ENCODE results near the gene PCGF2.
"Not testable (repeated sequence)": the region's sequence is repeated elsewhere in the genome, so short reads cannot be mapped to it uniquely, and the experiment has no call there.

PCGF2 gene

GRCh38 chr17:38748149-38748891 lies at the start of gene PCGF2:
PCGF2 (minus strand) TSS chr17:38748336; CDS start chr17:38740402, 7,934 bp downstream.
- FAIRE-seq, result no peak

- FAIRE-seq, result no peak
Observed at GRCh38 chr17:38797828-38798227, 49.7 kb upstream of the PCGF2 start.

GRCh38 chr17:38797158-38797490 lies 49.0 kb upstream of the PCGF2 start:
- no peak for FAIRE-seq

GRCh38 chr17:38796451-38797157 lies 48.5 kb upstream of the PCGF2 start:
- FAIRE-seq, result no peak

GRCh38 chr17:38794221-38794620 lies 46.1 kb upstream of the PCGF2 start:
- no peak for FAIRE-seq

- no peak for FAIRE-seq
Observed at GRCh38 chr17:38791162-38791561, 43.0 kb upstream of the PCGF2 start.

GRCh38 chr17:38790148-38790707 lies 42.1 kb upstream of the PCGF2 start:
- FAIRE-seq, result not testable (repeated sequence)

- no peak for FAIRE-seq
Observed at GRCh38 chr17:38789185-38789584, 41.0 kb upstream of the PCGF2 start.

- FAIRE-seq, result not testable (repeated sequence)
Observed at GRCh38 chr17:38787999-38788398, 39.9 kb upstream of the PCGF2 start.

GRCh38 chr17:38786372-38786771 lies 38.2 kb upstream of the PCGF2 start:
- no peak for FAIRE-seq

- no peak for FAIRE-seq
Observed at GRCh38 chr17:38783227-38783626, 35.1 kb upstream of the PCGF2 start.

- FAIRE-seq, result no peak
Observed at GRCh38 chr17:38779965-38780752, 32.0 kb upstream of the PCGF2 start.

- FAIRE-seq, result no peak
Observed at GRCh38 chr17:38777641-38778250, 29.6 kb upstream of the PCGF2 start.

- no peak for FAIRE-seq
Observed at GRCh38 chr17:38773258-38773657, 25.1 kb upstream of the PCGF2 start.

- no peak for FAIRE-seq
Observed at GRCh38 chr17:38768417-38768816, 20.3 kb upstream of the PCGF2 start.

GRCh38 chr17:38766341-38766740 lies 18.2 kb upstream of the PCGF2 start:
- FAIRE-seq, result no peak

GRCh38 chr17:38762231-38762630 lies 14.1 kb upstream of the PCGF2 start:
- no peak for FAIRE-seq

GRCh38 chr17:38761612-38762011 lies 13.5 kb upstream of the PCGF2 start:
- no peak for FAIRE-seq

GRCh38 chr17:38753071-38753506 lies 5.0 kb upstream of the PCGF2 start:
- FAIRE-seq, result no peak

GRCh38 chr17:38752308-38753070 lies 4.4 kb upstream of the PCGF2 start, which contains the start of gene PSMB3:
PSMB3 (plus strand) TSS chr17:38752741; CDS start chr17:38752827, 86 bp downstream.
- no peak for FAIRE-seq

GRCh38 chr17:38751808-38752307 lies 3.7 kb upstream of the PCGF2 start:
- no peak for FAIRE-seq
